ENCODE measurements around the gene RSPH1. TPM values are rescaled to one million over a fixed set of nuclear protein-coding genes. Genes with fewer than 3 reads are reported as not detected.
A peak's percentile ranks its signal among the peaks of the same experiment; 100 is the strongest.

Gene RSPH1
- total RNA-seq, 1 experiment from 2014 or later, result 0.31 TPM

- Histone ChIP-seq H3K27me3 (ENCODE audit: insufficient read depth, low read length) (no peaks in the 10 kb centered on the region), H2BK5ac (ENCODE audit: insufficient read length, low read length) (no peak overlapping the region), H3K9me3 (ENCODE audit: control insufficient read depth, low read depth, low read length) (no peaks in the 10 kb centered on the region), H3K4me1 (ENCODE audit: insufficient read depth, low read length) (no peaks in the 10 kb centered on the region), H3K79me1 (ENCODE audit: insufficient read depth, low read depth, low read length, poor library complexity, severe bottlenecking) (no peaks in the 10 kb centered on the region), H3K9ac (ENCODE audit: extremely low read depth, insufficient read length, low read length) (no peak overlapping the region), H4K5ac (ENCODE audit: insufficient read length, low read depth, low read length) (no peak overlapping the region), H2BK20ac (ENCODE audit: low read depth, low read length, poor library complexity, severe bottlenecking) (no peak overlapping the region), H2BK120ac (ENCODE audit: low read depth, low read length, poor library complexity, severe bottlenecking) (no peak overlapping the region), H2BK12ac (ENCODE audit: insufficient read length, low read depth, low read length) (no peak overlapping the region), H3K56ac (ENCODE audit: insufficient read length, low read depth, low read length) (no peak overlapping the region), H4K91ac (ENCODE audit: insufficient read length, low read depth, low read length) (no peak overlapping the region), H3K23ac (ENCODE audit: insufficient read length, low read depth, low read length) (no peak overlapping the region), H3K27ac (ENCODE audit: insufficient read length, low read depth, low read length) (no peak overlapping the region), H3K4ac (ENCODE audit: low read depth, low read length) (no peak overlapping the region), H3K23me2 (ENCODE audit: insufficient read length, low read depth, low read length, poor library complexity, severe bottlenecking) (no peaks in the 10 kb centered on the region), H3K79me2 (ENCODE audit: insufficient read depth, low read length) (no peaks in the 10 kb centered on the region), H3T11ph (ENCODE audit: low read length) (no peak overlapping the region), H2AK5ac (ENCODE audit: insufficient read length, low read length) (no peak overlapping the region), H3K18ac (ENCODE audit: insufficient read length, low read depth, low read length) (no peak overlapping the region), H3K4me2 (ENCODE audit: insufficient read depth, insufficient read length, low read length) (no peak overlapping the region), H2AFZ (ENCODE audit: low read length) (no peak overlapping the region), H4K20me1 (ENCODE audit: control insufficient read depth, insufficient read depth, insufficient read length) (no peaks in the 10 kb centered on the region), H3K14ac (ENCODE audit: insufficient read depth, low read length) (no peak overlapping the region), H4K8ac (replicated peaks; ENCODE audit: insufficient read length, low read depth, low read length) (no peak overlapping the region), H2BK15ac (ENCODE audit: low read depth, low read length) (no peak overlapping the region)
- Mint-ChIP-seq H3K27me3 (ENCODE audit: low read depth) (peaks cover 38% of the 10 kb centered on the region), H3K27ac (peak overlapping the region in 1 of 3 experiments; percentile 34; a peak in 1 of 7 replicates), H3K9me3 (no peaks in the 10 kb centered on the region; a peak in 1 of 5 replicates), H3K4me1 (no peaks in the 10 kb centered on the region), H3K36me3 (ENCODE audit: insufficient read depth in 1 of 3, low read depth in 3 of 3) (no peaks in the 10 kb centered on the region), H3K4me3 (no peak overlapping the region)
- WGBS (ENCODE audit: extremely low coverage, insufficient read length, low lambda C conversion rate), result no CpG with 5 or more reads among the region's 7 CpGs
- no peak for TF ChIP-seq CTCF (conservative IDR thresholded peaks at IDR 0.05)
- no peak for DNase-seq
Measured at GRCh38 chr21:42426424-42426823, 69.6 kb downstream of the RSPH1 start.

Measured in H9 (cell line).